Measurements from ENCODE around the gene ZNF839. TPM values are rescaled to one million over a fixed set of nuclear protein-coding genes. Genes with fewer than 3 reads are reported as not detected.

ZNF839 gene
- total RNA-seq, 1 experiment from 2014 or later = 23.0 TPM

GRCh38 chr14:102338724-102339123 is 19.2 kb downstream of the ZNF839 start:
- Mint-ChIP-seq H3K36me3 (ENCODE audit: insufficient read depth, unreplicated experiment) (peaks cover 61% of the 10 kb centered on the region), H3K4me3 (ENCODE audit: unreplicated experiment) (no peak overlapping the region), H3K27me3 (ENCODE audit: insufficient read depth, unreplicated experiment) (no peaks in the 10 kb centered on the region), H3K4me1 (ENCODE audit: insufficient read depth, unreplicated experiment) (no peaks in the 10 kb centered on the region), H3K27ac (ENCODE audit: low read depth, unreplicated experiment) (no peak overlapping the region), H3K9me3 (ENCODE audit: unreplicated experiment) (no peaks in the 10 kb centered on the region)
- ChIA-PET CTCF (interaction anchor here (1.2 kb wide), 1 partner anchor 12 kb away, joined by 4 read pairs; no protein-coding TSS in a partner anchor), POLR2A (no interaction called here)
- no TSS peak for BruUV-seq (replicated peaks)
- DNase-seq (ENCODE audit: unreplicated experiment) = no peak
- TF ChIP-seq CTCF (IDR thresholded peaks at IDR 0.05; ENCODE audit: unreplicated experiment) = no peak
- intact Hi-C loops (cut with micrococcal nuclease) = no loop called here

- Mint-ChIP-seq H3K4me1 (ENCODE audit: insufficient read depth, unreplicated experiment) (no peaks in the 10 kb centered on the region), H3K9me3 (ENCODE audit: unreplicated experiment) (no peaks in the 10 kb centered on the region), H3K27me3 (ENCODE audit: insufficient read depth, unreplicated experiment) (no peaks in the 10 kb centered on the region), H3K4me3 (ENCODE audit: unreplicated experiment) (no peak overlapping the region), H3K36me3 (ENCODE audit: insufficient read depth, unreplicated experiment) (peaks cover 69% of the 10 kb centered on the region), H3K27ac (ENCODE audit: low read depth, unreplicated experiment) (no peak overlapping the region)
- no peak for DNase-seq (ENCODE audit: unreplicated experiment)
- ChIA-PET CTCF (no interaction called here), POLR2A (no interaction called here)
- TF ChIP-seq CTCF (IDR thresholded peaks at IDR 0.05; ENCODE audit: unreplicated experiment) = no peak
- no TSS peak for BruUV-seq (replicated peaks)
- intact Hi-C loops (cut with micrococcal nuclease) = no loop called here
Measured at GRCh38 chr14:102341566-102341965, 22.0 kb downstream of the ZNF839 start.

- Mint-ChIP-seq H3K4me3 (ENCODE audit: unreplicated experiment) (no peak overlapping the region), H3K27me3 (ENCODE audit: insufficient read depth, unreplicated experiment) (no peaks in the 10 kb centered on the region), H3K27ac (ENCODE audit: low read depth, unreplicated experiment) (no peak overlapping the region), H3K4me1 (ENCODE audit: insufficient read depth, unreplicated experiment) (no peaks in the 10 kb centered on the region), H3K9me3 (ENCODE audit: unreplicated experiment) (no peaks in the 10 kb centered on the region), H3K36me3 (ENCODE audit: insufficient read depth, unreplicated experiment) (peaks cover 67% of the 10 kb centered on the region)
- TF ChIP-seq CTCF (IDR thresholded peaks at IDR 0.05; ENCODE audit: unreplicated experiment) = no peak
- intact Hi-C loops (cut with micrococcal nuclease) = no loop called here
- CTCF ChIA-PET = interaction anchor here (0.6 kb wide), 1 partner anchor 10 kb away, joined by 3 read pairs; no protein-coding TSS in a partner anchor
- BruUV-seq (replicated peaks) = no TSS peak
- no peak for DNase-seq (ENCODE audit: unreplicated experiment)
- POLR2A ChIA-PET = interaction anchor here (0.6 to 1.0 kb wide), 3 partner anchors 26 to 523 kb away, joined by 3 read pairs; no protein-coding TSS in a partner anchor
Measured at GRCh38 chr14:102342238-102342637, 22.7 kb downstream of the ZNF839 start.

GRCh38 chr14:102344084-102344483 is 24.5 kb downstream of the ZNF839 start:
- POLR2A ChIA-PET = interaction anchor here (0.7 kb wide), 1 partner anchor 18 kb away, joined by 4 read pairs; no protein-coding TSS in a partner anchor
- no peak for TF ChIP-seq CTCF (IDR thresholded peaks at IDR 0.05; ENCODE audit: unreplicated experiment)
- CTCF ChIA-PET = no interaction called here
- H3K9me3 Mint-ChIP-seq (ENCODE audit: unreplicated experiment) = no peaks in the 10 kb centered on the region
- BruUV-seq (replicated peaks) = no TSS peak
- H3K4me1 Mint-ChIP-seq (ENCODE audit: insufficient read depth, unreplicated experiment) = no peaks in the 10 kb centered on the region
- H3K4me3 Mint-ChIP-seq (ENCODE audit: unreplicated experiment) = no peak overlapping the region
- H3K36me3 Mint-ChIP-seq (ENCODE audit: insufficient read depth, unreplicated experiment) = peaks cover 63% of the 10 kb centered on the region
- DNase-seq (ENCODE audit: unreplicated experiment) = no peak
- H3K27me3 Mint-ChIP-seq (ENCODE audit: insufficient read depth, unreplicated experiment) = no peaks in the 10 kb centered on the region
- no peak overlapping the region for H3K27ac Mint-ChIP-seq (ENCODE audit: low read depth, unreplicated experiment)
- intact Hi-C loops (cut with micrococcal nuclease) = no loop called here

All from MCF 10A (cell line).